Stimulated activated CD4-positive, alpha-beta T cell treated with anti-CD3 and anti-CD28 coated beads, Interleukin-1b, Interleukin-23, amount 100 ng/mL, for 48 hours (primary cell): ENCODE measurements around the gene CCP110.
"Not testable (repeated sequence)": the region's sequence is repeated elsewhere in the genome, so short reads cannot be mapped to it uniquely, and the experiment has no call there.

Source experiments
- DNase-seq: peaks from one replicate; pipeline ENCODE4 v3.0.0-alpha.2; 2020

CCP110 gene

GRCh38 chr16:19512297-19512696 is 11.4 kb upstream of the CCP110 start:
- DNase-seq = no peak

DNA sequence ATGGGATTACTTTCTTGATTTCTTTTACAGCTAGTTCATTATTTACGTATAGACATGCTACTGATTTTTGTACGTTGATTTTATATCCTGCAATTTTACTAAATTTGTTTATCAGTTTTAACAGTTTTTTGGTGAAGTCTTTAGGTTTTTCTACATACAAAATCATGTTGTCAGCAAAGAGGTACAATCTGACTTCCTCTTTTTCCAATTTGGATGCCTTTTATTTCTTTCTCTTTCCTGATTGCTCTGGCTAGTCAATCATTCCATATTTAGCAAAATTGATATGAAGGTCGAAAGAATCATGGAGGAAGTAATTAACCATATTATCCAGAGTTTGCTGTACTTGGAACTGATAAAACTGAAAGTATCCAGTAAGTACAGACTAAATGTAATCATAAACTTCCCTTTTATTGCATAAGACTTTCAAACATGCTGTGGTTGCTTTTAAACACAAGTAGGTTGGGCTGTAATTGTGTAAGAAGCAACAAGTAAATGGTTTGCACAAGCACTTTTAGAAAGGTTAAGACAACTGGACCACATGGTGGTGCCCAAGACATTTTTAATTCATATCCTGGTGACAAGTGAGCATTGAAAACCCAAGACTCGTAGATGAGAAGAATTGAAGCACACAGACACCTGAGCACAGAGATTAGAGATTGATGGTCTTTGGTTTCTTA is 10.2 kb upstream of the CCP110 start:
- no peak for DNase-seq

DNA sequence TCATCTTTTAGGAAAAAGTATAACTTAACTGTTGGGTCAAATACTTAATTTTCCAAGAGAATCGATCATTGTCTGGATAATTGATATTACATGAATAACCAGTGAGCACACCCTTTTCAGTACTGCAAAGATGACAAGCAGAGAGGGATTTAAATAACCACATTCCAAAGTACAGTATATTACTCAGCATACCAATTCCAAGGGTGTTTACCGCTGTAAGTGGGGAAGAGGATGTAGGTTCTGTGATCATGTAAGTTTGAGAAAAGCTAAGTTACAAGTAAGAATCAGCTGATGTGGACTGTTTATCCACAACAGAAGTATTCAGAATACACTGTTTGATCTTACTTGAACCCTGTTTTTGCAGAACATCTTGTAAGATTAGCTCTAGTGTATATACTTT is 8.0 kb upstream of the CCP110 start:
- DNase-seq = no peak

DNA sequence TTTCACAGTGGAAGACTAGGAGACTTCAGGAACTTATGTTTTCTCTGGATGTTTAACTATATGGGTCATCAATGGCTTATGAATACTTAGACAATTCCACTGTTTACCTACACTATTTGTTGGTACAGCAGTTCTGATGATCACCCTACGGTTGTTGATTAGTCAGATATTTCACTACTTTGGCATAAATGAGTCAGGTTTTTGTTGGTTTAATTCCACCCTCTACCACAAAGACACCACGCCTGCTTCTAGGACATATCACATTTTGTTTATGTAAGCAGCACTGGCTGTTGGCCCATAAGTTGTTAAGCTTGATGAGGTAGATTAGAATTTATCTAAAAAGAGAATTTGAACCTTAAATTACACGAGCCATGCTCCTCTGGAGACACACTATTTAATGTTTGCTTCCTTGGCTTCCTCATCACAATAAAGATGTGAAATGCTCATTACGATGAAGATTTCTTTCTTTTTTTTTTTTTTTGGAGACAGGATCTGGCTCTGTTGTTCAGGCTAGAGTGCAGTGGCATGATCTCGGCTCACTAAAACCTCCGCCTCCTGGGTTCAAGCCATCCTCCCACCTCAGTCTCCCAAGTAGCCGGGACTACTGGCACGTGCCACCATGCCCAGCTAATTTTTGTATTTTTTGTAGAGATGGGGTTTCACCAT is 6.2 kb upstream of the CCP110 start:
- no peak for DNase-seq

DNA sequence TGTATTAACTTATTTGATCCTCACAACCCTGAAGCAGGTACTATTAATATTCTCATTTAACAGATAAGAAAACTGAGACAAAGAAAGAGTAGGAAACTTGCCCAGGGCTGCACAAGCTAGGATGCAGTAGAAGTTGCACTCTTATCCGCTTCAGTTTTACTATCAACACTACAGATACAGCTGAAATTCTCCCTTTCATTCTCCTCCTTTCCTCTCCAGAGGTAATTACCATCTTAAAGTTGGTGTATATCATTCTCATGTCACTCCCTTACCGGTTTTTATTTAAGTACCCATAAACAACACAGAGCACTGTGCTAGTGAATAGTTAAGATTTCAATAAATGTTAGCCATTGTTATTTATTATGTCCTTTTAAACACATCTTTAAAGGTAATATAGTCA is 5.4 kb upstream of the CCP110 start:
- no peak for DNase-seq

DNA sequence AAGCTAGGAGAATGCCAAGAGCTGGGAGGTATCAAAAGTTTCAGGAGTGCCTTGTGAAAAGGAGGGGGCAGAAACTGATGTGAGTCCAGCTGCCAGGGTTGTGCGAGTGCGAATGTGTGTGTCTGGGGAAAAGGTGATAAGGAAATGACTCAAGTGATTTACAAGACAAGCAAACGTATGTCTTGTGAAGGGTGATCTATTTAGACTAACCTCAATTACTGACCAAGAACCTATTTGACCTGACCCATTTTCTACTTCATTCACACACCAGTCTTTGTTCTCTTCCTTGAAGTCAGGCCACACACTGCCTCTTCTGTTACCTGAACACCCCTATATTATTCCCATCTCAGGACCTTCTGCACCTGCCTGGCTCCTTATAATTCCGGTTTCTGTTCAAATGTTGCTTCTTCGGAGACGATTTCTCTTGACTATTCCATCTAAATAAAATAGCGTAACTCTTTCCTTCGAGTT is 2.8 kb upstream of the CCP110 start:
- DNase-seq = peak; percentile 18

DNA sequence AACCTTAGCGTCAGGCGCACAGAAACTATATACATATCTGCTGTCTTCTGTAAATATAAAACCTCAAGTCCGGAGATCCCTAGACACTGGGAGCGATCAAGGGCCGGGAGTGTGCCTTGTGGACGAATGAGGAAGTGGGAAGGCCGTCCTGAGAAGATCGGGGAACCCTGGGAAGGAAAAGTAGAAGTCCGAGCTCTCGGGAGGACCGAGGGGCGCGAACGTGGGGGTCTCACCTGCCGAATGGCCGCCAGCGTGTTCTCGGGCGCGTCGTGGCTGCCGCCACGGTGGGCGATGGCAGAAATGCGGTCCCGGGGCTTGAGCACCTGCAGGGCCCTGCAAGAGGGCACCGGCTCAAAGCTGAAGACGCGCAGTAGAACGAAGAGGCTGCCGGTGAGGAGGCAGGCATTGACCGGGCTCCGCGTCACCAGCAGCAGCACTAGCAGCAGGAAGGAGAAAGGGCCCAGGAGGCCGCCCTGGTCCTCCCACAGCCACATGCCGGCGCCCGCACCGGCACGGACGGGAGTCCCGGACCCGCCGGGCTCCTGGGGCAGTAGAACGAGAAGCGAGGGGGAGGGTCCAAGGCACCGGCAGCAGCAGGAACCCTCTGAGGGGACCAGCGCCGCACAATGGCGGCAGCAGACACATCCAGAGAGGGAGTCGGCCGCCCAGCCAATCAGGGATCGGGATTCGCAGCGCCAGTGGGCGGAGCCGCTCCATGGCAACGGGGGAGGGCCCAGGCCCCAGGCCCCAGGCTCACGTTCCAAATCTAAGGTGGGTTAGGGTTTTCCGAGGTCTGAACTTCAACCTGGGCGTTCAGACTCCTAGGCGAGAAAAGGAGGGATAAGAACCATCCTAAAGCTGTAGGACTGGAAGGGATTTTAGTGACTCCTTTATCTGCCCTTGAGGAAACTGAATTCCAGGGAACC is 2.0 kb upstream of the CCP110 start, which contains the start of gene GDE1:
Gene GDE1, minus strand, starts transcription at position 628 of the 926 bp plus-strand sequence. Its CDS starts 134 bp downstream, at position 494.
- DNase-seq = peak; percentile 94

GRCh38 chr16:19522397-19522732 is 1.4 kb upstream of the CCP110 start:
- DNase-seq = no peak

- no peak for DNase-seq
These were observed 982 bp upstream of the CCP110 start for GRCh38 chr16:19522760-19523159.

DNA sequence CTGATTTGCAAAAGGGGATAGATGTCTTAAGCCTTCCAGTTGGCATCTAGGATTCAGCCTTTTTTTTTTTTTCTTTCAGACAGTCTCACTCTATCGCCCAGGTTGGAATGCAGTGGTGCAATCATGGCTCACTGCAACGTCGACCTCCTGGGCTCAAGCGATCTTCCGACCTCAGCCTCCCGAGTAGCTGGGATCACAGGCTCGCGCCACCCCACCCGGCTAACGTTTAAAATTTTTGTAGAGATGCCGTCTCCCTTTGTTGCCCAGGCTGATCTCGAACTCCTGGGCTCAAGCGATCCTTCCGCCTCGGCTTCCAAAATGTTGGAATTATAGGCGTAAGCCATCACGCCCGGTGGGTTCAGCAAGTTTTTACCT is 571 bp upstream of the CCP110 start:
- DNase-seq = no peak

GRCh38 chr16:19524356-19524615 is 544 bp downstream of the CCP110 start:
- DNase-seq = no peak

DNA sequence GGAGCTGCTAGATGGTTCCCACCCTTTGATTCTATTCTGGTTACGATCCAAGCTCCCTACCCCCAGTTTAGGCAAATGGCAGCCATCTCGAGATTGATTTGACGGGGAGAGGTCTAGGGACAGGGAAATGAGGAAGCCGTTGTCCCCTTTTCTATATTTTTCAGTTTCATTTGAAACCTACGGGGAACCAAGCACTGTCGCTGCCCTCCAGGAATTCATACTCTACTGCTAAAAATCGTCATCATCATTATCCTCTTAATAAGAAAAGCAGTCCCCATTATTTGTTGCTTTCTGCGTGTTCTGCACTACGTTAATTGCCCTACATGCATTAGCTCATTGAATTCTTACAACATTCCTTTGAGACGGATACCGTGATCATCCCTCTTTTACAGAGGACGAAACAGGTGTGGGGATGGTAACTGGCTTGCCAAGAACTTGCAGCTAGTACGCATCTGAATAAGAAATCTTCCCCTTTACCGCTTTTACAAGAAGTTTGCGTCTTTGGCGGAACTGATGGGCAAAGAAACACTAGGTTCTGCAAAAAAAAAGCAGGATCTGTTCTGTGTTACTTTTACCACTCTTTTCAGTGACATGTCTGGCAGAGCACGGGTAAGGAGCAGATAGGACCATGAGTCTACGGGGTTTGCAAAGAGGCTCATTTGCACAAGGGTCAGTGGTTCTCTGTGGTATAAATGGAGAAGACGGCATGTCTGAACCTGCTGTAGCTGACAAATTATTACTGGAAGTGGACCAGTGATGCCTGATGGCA is 1.1 kb downstream of the CCP110 start:
- no peak for DNase-seq

- no peak for DNase-seq
These were observed 1.6 kb downstream of the CCP110 start for GRCh38 chr16:19525385-19525723.

GRCh38 chr16:19527161-19527560 is 3.4 kb downstream of the CCP110 start:
- DNase-seq = no peak

GRCh38 chr16:19528666-19529065 is 4.9 kb downstream of the CCP110 start:
- no peak for DNase-seq

- DNase-seq = no peak
These were observed 8.9 kb downstream of the CCP110 start for GRCh38 chr16:19532601-19533000.

DNA sequence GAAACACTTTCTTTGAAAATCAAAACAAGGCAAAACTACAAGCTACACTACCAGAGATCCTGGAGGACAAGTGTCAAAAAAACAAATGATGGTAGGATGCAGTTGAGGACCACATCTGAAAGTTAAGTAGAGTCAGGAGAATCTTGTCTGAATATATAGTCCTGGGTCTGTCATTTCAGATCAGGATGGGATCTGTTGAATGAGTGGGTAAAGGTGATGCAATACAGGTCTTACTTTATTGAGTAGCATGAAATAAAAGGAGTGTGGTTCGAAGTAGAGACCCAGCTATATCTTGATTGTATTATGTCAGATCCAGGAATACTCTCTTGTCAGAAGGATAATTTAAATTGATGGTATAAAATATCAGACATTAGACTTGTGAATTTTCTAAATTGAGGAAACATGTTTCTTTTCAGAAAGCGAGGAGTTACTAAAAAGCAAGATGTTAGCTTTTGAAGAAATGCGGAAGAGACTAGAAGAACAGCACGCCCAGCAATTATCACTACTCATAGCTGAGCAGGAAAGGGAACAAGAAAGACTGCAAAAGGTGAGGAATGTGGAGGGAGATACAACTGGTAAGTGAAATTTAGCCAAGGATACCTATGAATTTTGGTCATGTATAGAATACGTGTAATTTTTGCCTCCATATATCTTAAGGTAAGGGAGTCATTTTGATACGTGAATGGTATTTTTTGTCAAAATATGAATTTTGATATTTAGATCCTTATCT is 16.7 kb downstream of the CCP110 start:
- DNase-seq = no peak

- no peak for DNase-seq
These were observed 18.5 kb downstream of the CCP110 start for GRCh38 chr16:19542138-19542821.

- not testable (repeated sequence) for DNase-seq
These were observed 19.7 kb downstream of the CCP110 start for GRCh38 chr16:19543278-19543996.

- DNase-seq = no peak
These were observed 24.4 kb downstream of the CCP110 start for GRCh38 chr16:19548144-19548543.

- no peak for DNase-seq
These were observed 25.9 kb downstream of the CCP110 start for GRCh38 chr16:19549673-19550072.
